ENCODE data around the gene NTRK2. TPM values are rescaled to one million over a fixed set of nuclear protein-coding genes. Genes with fewer than 3 reads are reported as not detected.

Gene NTRK2
- 0.07 and 0.10 TPM in 2 replicates for total RNA-seq

GRCh38 chr9:84669288-84670137, at the start of gene NTRK2:
Gene NTRK2 (plus strand): TSS chr9:84669729. CDS start chr9:84670749, 1,020 bp downstream.
- Mint-ChIP-seq H3K27me3 (peaks cover 53% of the 10 kb centered on the region), H3K36me3 (ENCODE audit: low read depth) (no peaks in the 10 kb centered on the region), H3K4me1 (peaks cover 24% of the 10 kb centered on the region), H3K27ac (no peak within 1 kb of the TSS), H3K9me3 (peaks cover 3% of the 10 kb centered on the region), H3K4me3 (peak within 1 kb of the TSS; percentile 48)
- intact Hi-C loops (cut with micrococcal nuclease) = loop anchor here (5.0 to 10.0 kb wide), 2 partner anchors 113 to 945 kb away; no protein-coding TSS in a partner anchor
- POLR2A ChIA-PET = no interaction called here
- CTCF ChIA-PET = interaction anchor here (1.1 kb wide), 1 partner anchor 112 kb away, joined by 3 read pairs; no protein-coding TSS in a partner anchor
- TF ChIP-seq, protein P1, sequence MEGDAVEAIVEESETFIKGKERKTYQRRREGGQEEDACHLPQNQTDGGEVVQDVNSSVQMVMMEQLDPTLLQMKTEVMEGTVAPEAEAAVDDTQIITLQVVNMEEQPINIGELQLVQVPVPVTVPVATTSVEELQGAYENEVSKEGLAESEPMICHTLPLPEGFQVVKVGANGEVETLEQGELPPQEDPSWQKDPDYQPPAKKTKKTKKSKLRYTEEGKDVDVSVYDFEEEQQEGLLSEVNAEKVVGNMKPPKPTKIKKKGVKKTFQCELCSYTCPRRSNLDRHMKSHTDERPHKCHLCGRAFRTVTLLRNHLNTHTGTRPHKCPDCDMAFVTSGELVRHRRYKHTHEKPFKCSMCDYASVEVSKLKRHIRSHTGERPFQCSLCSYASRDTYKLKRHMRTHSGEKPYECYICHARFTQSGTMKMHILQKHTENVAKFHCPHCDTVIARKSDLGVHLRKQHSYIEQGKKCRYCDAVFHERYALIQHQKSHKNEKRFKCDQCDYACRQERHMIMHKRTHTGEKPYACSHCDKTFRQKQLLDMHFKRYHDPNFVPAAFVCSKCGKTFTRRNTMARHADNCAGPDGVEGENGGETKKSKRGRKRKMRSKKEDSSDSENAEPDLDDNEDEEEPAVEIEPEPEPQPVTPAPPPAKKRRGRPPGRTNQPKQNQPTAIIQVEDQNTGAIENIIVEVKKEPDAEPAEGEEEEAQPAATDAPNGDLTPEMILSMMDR (IDR thresholded peaks at IDR 0.05) = no peak
- no peak for DNase-seq
- no peak for ATAC-seq (ENCODE audit: low read depth)

- Mint-ChIP-seq H3K27me3 (peaks cover 4% of the 10 kb centered on the region), H3K4me1 (no peaks in the 10 kb centered on the region), H3K36me3 (ENCODE audit: low read depth) (no peaks in the 10 kb centered on the region), H3K9me3 (peaks cover 4% of the 10 kb centered on the region), H3K27ac (no peak overlapping the region), H3K4me3 (no peak overlapping the region)
- CTCF ChIA-PET = no interaction called here
- POLR2A ChIA-PET = no interaction called here
- DNase-seq (no peak), ATAC-seq (ENCODE audit: low read depth) (no peak)
- TF ChIP-seq, protein P1 (IDR thresholded peaks at IDR 0.05) = no peak
- intact Hi-C loops (cut with micrococcal nuclease) = no loop called here
Observed at GRCh38 chr9:84620338-84620737, 49.2 kb upstream of the NTRK2 start.

GRCh38 chr9:84621811-84622210, 47.7 kb upstream of the NTRK2 start:
- intact Hi-C loops (cut with micrococcal nuclease) = no loop called here
- H3K27me3 Mint-ChIP-seq = peaks cover 4% of the 10 kb centered on the region
- TF ChIP-seq, protein P1 (IDR thresholded peaks at IDR 0.05) = no peak

DNA sequence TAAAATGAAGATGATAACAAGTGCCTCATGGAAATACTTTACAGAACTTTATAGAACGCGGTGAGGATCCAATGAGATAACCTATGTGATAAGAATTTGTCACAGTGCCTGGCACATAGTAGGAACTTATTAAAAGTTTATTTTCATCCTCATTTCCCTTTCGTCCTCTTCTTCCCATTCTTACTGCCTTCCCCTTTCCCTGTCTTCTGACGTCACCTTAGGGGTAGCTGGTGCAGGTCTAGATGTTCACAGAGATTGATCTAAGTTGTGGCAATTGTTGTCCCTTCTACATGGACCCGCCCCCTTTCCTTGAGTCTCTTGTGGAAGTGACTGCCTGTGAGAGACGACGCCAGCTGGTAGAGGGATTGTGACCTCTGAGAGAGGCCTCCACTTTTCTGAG, 46.5 kb upstream of the NTRK2 start:
- no peak for DNase-seq
- peaks cover 7% of the 10 kb centered on the region for H3K9me3 Mint-ChIP-seq
- intact Hi-C loops (cut with micrococcal nuclease) = no loop called here
- no peak overlapping the region for H3K4me3 Mint-ChIP-seq
- no peak overlapping the region for H3K27ac Mint-ChIP-seq
- H3K36me3 Mint-ChIP-seq (ENCODE audit: low read depth) = no peaks in the 10 kb centered on the region
- POLR2A ChIA-PET = no interaction called here
- no peaks in the 10 kb centered on the region for H3K4me1 Mint-ChIP-seq
- peaks cover 4% of the 10 kb centered on the region for H3K27me3 Mint-ChIP-seq
- TF ChIP-seq, protein P1 (IDR thresholded peaks at IDR 0.05) = no peak
- no peak for ATAC-seq (ENCODE audit: low read depth)
- CTCF ChIA-PET = no interaction called here

More at GRCh38 chr9:84621811-84622210, 47.7 kb upstream of the NTRK2 start:
- peaks cover 7% of the 10 kb centered on the region for H3K9me3 Mint-ChIP-seq
- H3K36me3 Mint-ChIP-seq (ENCODE audit: low read depth) = no peaks in the 10 kb centered on the region
- POLR2A ChIA-PET = no interaction called here
- CTCF ChIA-PET = no interaction called here
- H3K4me1 Mint-ChIP-seq = no peaks in the 10 kb centered on the region
- ATAC-seq (ENCODE audit: low read depth) = no peak
- H3K4me3 Mint-ChIP-seq = no peak overlapping the region
- no peak overlapping the region for H3K27ac Mint-ChIP-seq
- DNase-seq = no peak

GRCh38 chr9:84636436-84636835, 33.1 kb upstream of the NTRK2 start:
- TF ChIP-seq, protein P1 (IDR thresholded peaks at IDR 0.05) = no peak
- peaks cover 8% of the 10 kb centered on the region for H3K9me3 Mint-ChIP-seq
- intact Hi-C loops (cut with micrococcal nuclease) = no loop called here
- H3K36me3 Mint-ChIP-seq (ENCODE audit: low read depth) = no peaks in the 10 kb centered on the region
- ATAC-seq (ENCODE audit: low read depth) (no peak), DNase-seq (no peak)
- H3K4me3 Mint-ChIP-seq = no peak overlapping the region
- CTCF ChIA-PET = no interaction called here
- no peaks in the 10 kb centered on the region for H3K27me3 Mint-ChIP-seq
- H3K4me1 Mint-ChIP-seq = no peaks in the 10 kb centered on the region
- H3K27ac Mint-ChIP-seq = no peak overlapping the region
- POLR2A ChIA-PET = no interaction called here

All from activated B cell treated with CpG ODN at 0.5 μM for 24 hours (primary cell).